ENCODE results near the gene TRERF1. TPM values are rescaled to one million over a fixed set of nuclear protein-coding genes. Genes with fewer than 3 reads are reported as not detected.
A peak's percentile ranks its signal among the peaks of the same experiment; 100 is the strongest.

The TRERF1 gene
- total RNA-seq, 5 donors from 2014 or later (not counting 1 experiment from before 2014, with no cell fraction given): 20.5 to 52.2 (median 25.6) TPM

DNA sequence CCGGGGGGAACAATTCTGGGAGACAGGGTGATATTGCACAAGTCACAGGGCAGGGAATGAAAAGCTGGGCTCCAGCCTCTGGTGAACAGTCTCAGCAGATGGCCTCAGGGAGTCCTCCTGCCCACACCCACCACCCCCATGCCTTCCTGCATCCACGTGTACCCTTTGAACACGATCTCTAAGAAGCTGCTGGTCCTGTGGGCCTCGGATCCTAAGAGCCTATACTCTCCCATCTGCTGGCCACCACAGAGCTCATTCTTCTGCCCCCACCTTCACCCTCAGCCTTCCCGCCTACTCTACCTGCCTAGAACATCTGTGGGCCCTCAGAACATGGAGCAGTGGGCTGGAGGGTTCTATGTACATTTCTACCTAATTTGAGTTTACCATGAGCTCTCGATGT lies 60.3 kb downstream of the TRERF1 start:
- Mint-ChIP-seq H3K9me3 (no peaks in the 10 kb centered on the region), H3K4me3 (peak overlapping the region in 2 of 3 donors; percentile 38 to 48), H3K27me3 (no peaks in the 10 kb centered on the region), H3K27ac (peak overlapping the region; percentile 99 to 100), H3K4me1 (peaks cover 98 to 99% (median 99%) of the 10 kb centered on the region in 3 donors), H3K36me3 (peaks cover 3% of the 10 kb centered on the region)
- H3K27ac ChIP-seq (ENCODE audit: low read length): peak overlapping the region; percentile 90
- no peaks in the 10 kb centered on the region for H3K36me3 ChIP-seq (ENCODE audit: control insufficient read depth in 2 of 2, extremely low read depth in 1 of 2, insufficient read depth in 1 of 2, low read length in 1 of 2)
- 75% methylated on average over 1 of the region's 6 CpGs for WGBS (ENCODE audit: insufficient coverage)
- POLR2A ChIA-PET: interaction anchor here (0.6 to 1.0 kb wide), 3 partner anchors 9 to 143 kb away, joined by 3 read pairs; no protein-coding TSS in a partner anchor
- CTCF ChIA-PET: interaction anchor here (0.5 to 2.5 kb wide), 4 partner anchors 29 to 1085 kb away, joined by 3 to 13 read pairs (median 6); partner anchors contain the start of gene TRERF1 (in 2 of the 2)
- H3K4me3 ChIP-seq (ENCODE audit: control insufficient read depth in 1 of 2, extremely low read depth in 1 of 2, low read length in 1 of 2): no peak overlapping the region
- no peaks in the 10 kb centered on the region for H3K9me3 ChIP-seq
- H3K4me1 ChIP-seq (ENCODE audit: control insufficient read depth in 1 of 2, extremely low read depth in 1 of 2, insufficient read depth in 2 of 2, low read length in 2 of 2): peaks cover 74 to 86% of the 10 kb centered on the region in 2 experiments
- DNase-seq: no peak
- no peaks in the 10 kb centered on the region for H3K27me3 ChIP-seq (replicated peaks in 1 of 2; ENCODE audit: control insufficient read depth in 2 of 2, extremely low read depth in 1 of 2, insufficient read depth in 2 of 2, low read length in 1 of 2)
- ATAC-seq (replicated peaks in 1 of 4): no peak

DNA sequence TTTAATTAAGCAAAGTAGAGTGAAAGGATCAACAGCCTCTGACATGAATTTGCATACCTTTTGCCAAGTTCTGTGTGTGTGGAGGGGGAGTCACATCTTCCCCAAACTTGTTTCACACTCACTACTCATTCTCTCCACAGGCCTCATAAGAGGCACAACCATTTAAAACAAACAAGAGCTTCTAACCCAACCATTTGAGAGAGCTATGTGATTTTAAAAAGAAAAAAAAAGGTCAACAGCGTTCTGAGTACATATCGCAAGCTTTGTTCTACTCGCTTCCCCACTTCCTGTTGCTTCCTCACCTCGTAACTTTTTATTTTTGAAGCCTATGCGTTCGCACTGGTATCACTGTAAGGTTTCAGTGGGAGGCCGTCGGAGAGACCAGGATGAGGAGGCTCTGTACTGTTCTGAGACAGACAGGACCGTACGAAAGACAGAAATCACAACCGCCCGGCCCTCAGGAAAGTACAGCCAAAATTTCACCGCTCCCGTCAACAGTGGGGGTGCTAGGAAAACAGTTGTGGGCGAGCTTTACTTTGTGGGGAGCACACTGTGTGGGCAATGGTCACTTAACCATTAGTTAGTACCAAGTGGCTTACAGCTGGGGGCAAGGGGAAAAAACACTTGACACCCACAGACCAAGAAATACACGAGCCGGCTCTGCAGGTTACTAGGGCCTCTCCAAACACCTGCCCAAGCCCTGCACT lies 61.3 kb downstream of the TRERF1 start:
- H3K4me1 Mint-ChIP-seq: peaks cover 97 to 100% (median 99%) of the 10 kb centered on the region in 3 donors
- Histone ChIP-seq H3K27me3 (replicated peaks in 1 of 2; ENCODE audit: control insufficient read depth in 2 of 2, extremely low read depth in 1 of 2, insufficient read depth in 2 of 2, low read length in 1 of 2) (no peaks in the 10 kb centered on the region), H3K4me1 (ENCODE audit: control insufficient read depth in 1 of 2, extremely low read depth in 1 of 2, insufficient read depth in 2 of 2, low read length in 2 of 2) (peaks cover 75 to 86% of the 10 kb centered on the region in 2 experiments), H3K4me3 (ENCODE audit: control insufficient read depth in 1 of 2, extremely low read depth in 1 of 2, low read length in 1 of 2) (peak overlapping the region; percentile 12 to 35), H3K27ac (ENCODE audit: low read length) (peak overlapping the region; percentile 90), H3K9me3 (no peaks in the 10 kb centered on the region), H3K36me3 (ENCODE audit: control insufficient read depth in 2 of 2, extremely low read depth in 1 of 2, insufficient read depth in 1 of 2, low read length in 1 of 2) (no peaks in the 10 kb centered on the region)
- no peaks in the 10 kb centered on the region for H3K9me3 Mint-ChIP-seq
- H3K4me3 Mint-ChIP-seq: peak overlapping the region; percentile 48 to 76 (median 65)
- peaks cover 3% of the 10 kb centered on the region for H3K36me3 Mint-ChIP-seq
- H3K27me3 Mint-ChIP-seq: no peaks in the 10 kb centered on the region
- no CpG with 5 or more reads among the region's 17 CpGs for WGBS (ENCODE audit: insufficient coverage)
- ATAC-seq (replicated peaks in 1 of 4): peak; percentile 81 to 86 (median 84)
- ChIA-PET POLR2A (interaction anchor here (0.5 to 1.4 kb wide), 16 partner anchors 11 to 353 kb away, joined by 3 to 10 read pairs (median 3); partner anchors contain the start of gene TRERF1 (in 1 of the 2)), CTCF (interaction anchor here in 1 of 2 donors (0.6 to 2.5 kb wide), 17 partner anchors 12 to 469 kb away, joined by 3 to 13 read pairs (median 4); partner anchors contain the start of genes BYSL, MED20 and TRERF1)
- H3K27ac Mint-ChIP-seq: peak overlapping the region; percentile 99 to 100
- DNase-seq: peak; percentile 40 to 87 (median 62)

DNA sequence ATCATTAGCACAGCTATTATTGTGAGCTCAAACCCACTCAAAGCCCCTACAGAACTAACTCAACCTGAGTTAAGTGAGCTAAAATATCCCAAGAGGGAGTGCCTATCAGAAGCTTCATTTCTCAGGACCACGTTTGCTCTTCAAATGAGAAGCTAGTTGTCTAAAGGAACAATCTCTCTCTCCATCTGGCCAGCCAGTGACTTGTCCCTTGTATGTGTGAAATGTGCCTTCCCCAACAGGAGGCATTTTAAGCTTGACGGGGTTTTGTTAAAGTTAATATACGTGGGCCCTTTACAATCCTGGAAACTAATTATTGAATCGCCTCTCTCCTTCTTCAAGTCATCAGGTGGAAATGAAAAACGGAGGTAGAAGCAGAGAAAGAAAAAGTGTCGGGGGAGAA lies 62.0 kb downstream of the TRERF1 start:
- no peaks in the 10 kb centered on the region for H3K9me3 ChIP-seq
- H3K4me3 ChIP-seq (ENCODE audit: control insufficient read depth in 1 of 2, extremely low read depth in 1 of 2, low read length in 1 of 2): no peak overlapping the region
- no peaks in the 10 kb centered on the region for H3K27me3 ChIP-seq (replicated peaks in 1 of 2; ENCODE audit: control insufficient read depth in 2 of 2, extremely low read depth in 1 of 2, insufficient read depth in 2 of 2, low read length in 1 of 2)
- Mint-ChIP-seq H3K4me1 (peaks cover 94 to 98% (median 97%) of the 10 kb centered on the region in 3 donors), H3K9me3 (no peaks in the 10 kb centered on the region), H3K27me3 (no peaks in the 10 kb centered on the region), H3K27ac (peak overlapping the region; percentile 99 to 100), H3K36me3 (peaks cover 3% of the 10 kb centered on the region), H3K4me3 (peak overlapping the region; percentile 48 to 76 (median 65))
- H3K4me1 ChIP-seq (ENCODE audit: control insufficient read depth in 1 of 2, extremely low read depth in 1 of 2, insufficient read depth in 2 of 2, low read length in 2 of 2): peaks cover 70 to 82% of the 10 kb centered on the region in 2 experiments
- ATAC-seq (replicated peaks in 1 of 4) (no peak), DNase-seq (peak in 1 of 35 experiments; percentile 47)
- no CpG with 5 or more reads among the region's 6 CpGs for WGBS (ENCODE audit: insufficient coverage)
- ChIA-PET POLR2A (interaction anchor here (0.5 to 1.4 kb wide), 16 partner anchors 11 to 1139 kb away, joined by 3 to 10 read pairs (median 4); partner anchors contain the start of gene TRERF1 (in 1 of the 2)), CTCF (interaction anchor here (0.6 to 2.5 kb wide), 16 partner anchors 12 to 469 kb away, joined by 3 to 13 read pairs (median 4); partner anchors contain the start of genes BYSL (in 1 of the 2), MED20 (in 1 of the 2) and TRERF1 (in 1 of the 2))
- no peaks in the 10 kb centered on the region for H3K36me3 ChIP-seq (ENCODE audit: control insufficient read depth in 2 of 2, extremely low read depth in 1 of 2, insufficient read depth in 1 of 2, low read length in 1 of 2)
- peak overlapping the region; percentile 90 for H3K27ac ChIP-seq (ENCODE audit: low read length)

DNA sequence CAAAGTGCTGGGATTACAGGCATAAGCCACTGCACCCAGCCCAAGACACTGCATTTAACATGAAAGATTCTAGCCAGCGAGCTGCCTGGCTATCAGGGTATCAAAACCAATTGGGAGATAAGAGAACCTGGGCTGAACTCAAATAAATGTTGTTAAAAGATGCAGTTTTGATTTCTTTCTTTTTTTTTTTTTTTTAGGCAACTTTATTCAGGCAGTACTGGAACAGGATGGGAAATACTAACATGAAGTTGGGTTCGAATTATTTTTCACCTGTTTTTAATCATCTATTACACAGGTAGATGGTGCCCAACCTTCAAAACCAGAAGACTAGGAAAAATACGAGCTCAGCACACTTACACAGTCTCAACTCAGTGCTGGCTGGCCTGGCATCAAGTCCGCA lies 63.7 kb downstream of the TRERF1 start:
- DNase-seq: no peak
- ChIA-PET CTCF (interaction anchor here in 1 of 2 donors (0.7 kb wide), 2 partner anchors 10 to 37 kb away, joined by 3 read pairs; no protein-coding TSS in a partner anchor), POLR2A (no interaction called here)
- Mint-ChIP-seq H3K27ac (peak overlapping the region; percentile 99 to 100), H3K27me3 (no peaks in the 10 kb centered on the region), H3K4me1 (peaks cover 92 to 97% (median 93%) of the 10 kb centered on the region in 3 donors), H3K4me3 (peak overlapping the region in 2 of 3 donors; percentile 13 to 48), H3K36me3 (peaks cover 9% of the 10 kb centered on the region), H3K9me3 (no peaks in the 10 kb centered on the region)
- ATAC-seq (replicated peaks in 1 of 4): no peak
- Histone ChIP-seq H3K9me3 (no peaks in the 10 kb centered on the region), H3K27me3 (replicated peaks in 1 of 2; ENCODE audit: control insufficient read depth in 2 of 2, extremely low read depth in 1 of 2, insufficient read depth in 2 of 2, low read length in 1 of 2) (no peaks in the 10 kb centered on the region), H3K36me3 (ENCODE audit: control insufficient read depth in 2 of 2, extremely low read depth in 1 of 2, insufficient read depth in 1 of 2, low read length in 1 of 2) (no peaks in the 10 kb centered on the region), H3K27ac (ENCODE audit: low read length) (peak overlapping the region; percentile 90), H3K4me1 (ENCODE audit: control insufficient read depth in 1 of 2, extremely low read depth in 1 of 2, insufficient read depth in 2 of 2, low read length in 2 of 2) (peaks cover 54 to 71% of the 10 kb centered on the region in 2 experiments), H3K4me3 (ENCODE audit: control insufficient read depth in 1 of 2, extremely low read depth in 1 of 2, low read length in 1 of 2) (no peak overlapping the region)
- 85% methylated on average over 2 of the region's 4 CpGs for WGBS (ENCODE audit: insufficient coverage)

DNA sequence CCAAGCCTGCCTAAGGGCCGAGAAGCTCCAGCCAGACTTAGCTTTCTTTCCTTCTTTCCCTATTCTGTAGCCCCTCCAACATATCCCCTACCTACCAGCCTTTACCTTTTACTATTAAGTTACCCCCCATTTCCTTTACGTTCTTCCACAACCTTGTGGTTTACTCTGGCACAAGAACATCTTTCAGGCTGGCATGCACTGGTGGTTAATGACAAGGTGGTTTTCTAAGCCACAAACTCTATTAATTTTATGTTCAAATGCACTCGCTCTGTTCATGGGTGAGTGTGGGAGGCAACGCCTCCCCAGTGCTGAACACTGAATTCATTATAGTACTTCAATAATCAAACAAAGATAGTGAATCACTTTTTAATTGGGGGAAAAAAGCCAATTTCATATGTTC lies 64.4 kb downstream of the TRERF1 start:
- Mint-ChIP-seq H3K4me3 (peak overlapping the region; percentile 31 to 53 (median 48)), H3K27ac (peak overlapping the region; percentile 84 to 99), H3K4me1 (peaks cover 86 to 95% (median 88%) of the 10 kb centered on the region in 3 donors), H3K27me3 (no peaks in the 10 kb centered on the region), H3K36me3 (peaks cover 8% of the 10 kb centered on the region), H3K9me3 (no peaks in the 10 kb centered on the region)
- H3K27ac ChIP-seq (ENCODE audit: low read length): peak overlapping the region; percentile 90
- no CpG with 5 or more reads among the region's 4 CpGs for WGBS (ENCODE audit: insufficient coverage)
- H3K4me1 ChIP-seq (ENCODE audit: control insufficient read depth in 1 of 2, extremely low read depth in 1 of 2, insufficient read depth in 2 of 2, low read length in 2 of 2): peaks cover 51 to 68% of the 10 kb centered on the region in 2 experiments
- POLR2A ChIA-PET: no interaction called here
- peak; percentile 39 to 70 (median 53) for ATAC-seq (replicated peaks in 1 of 4)
- no peaks in the 10 kb centered on the region for H3K9me3 ChIP-seq
- peak overlapping the region in 1 of 2 donors; percentile 21 for H3K4me3 ChIP-seq (ENCODE audit: control insufficient read depth in 1 of 2, extremely low read depth in 1 of 2, low read length in 1 of 2)
- peaks cover 0 to 3% of the 10 kb centered on the region in 2 donors for H3K36me3 ChIP-seq (ENCODE audit: control insufficient read depth in 2 of 2, extremely low read depth in 1 of 2, insufficient read depth in 1 of 2, low read length in 1 of 2)
- CTCF ChIA-PET: interaction anchor here in 1 of 2 donors (0.7 to 1.2 kb wide), 2 partner anchors 13 to 38 kb away, joined by 3 read pairs; no protein-coding TSS in a partner anchor
- peak in 31 of 35 experiments; percentile 28 to 80 (median 47) for DNase-seq
- no peaks in the 10 kb centered on the region for H3K27me3 ChIP-seq (replicated peaks in 1 of 2; ENCODE audit: control insufficient read depth in 2 of 2, extremely low read depth in 1 of 2, insufficient read depth in 2 of 2, low read length in 1 of 2)

DNA sequence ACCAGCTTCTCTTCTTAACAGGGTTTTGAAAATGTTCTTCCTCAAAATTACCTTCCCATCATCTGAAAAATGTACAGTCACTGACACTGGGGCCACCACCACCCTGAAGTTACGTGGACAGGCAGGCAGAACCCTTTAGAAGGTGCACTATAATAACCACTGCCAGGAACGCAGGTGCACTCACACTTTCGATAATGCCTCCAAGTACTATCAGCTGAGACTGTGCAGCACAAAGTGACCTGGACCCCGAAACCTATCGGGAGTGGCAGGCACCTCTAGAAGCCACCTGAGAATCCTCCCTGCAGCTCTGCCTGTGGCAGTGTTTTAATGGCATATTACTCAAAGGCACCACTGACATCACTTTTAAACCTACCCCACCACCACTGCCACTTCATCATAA lies 66.4 kb downstream of the TRERF1 start:
- DNase-seq: no peak
- ATAC-seq (replicated peaks in 1 of 4): no peak
- H3K27ac ChIP-seq (ENCODE audit: low read length): no peak overlapping the region
- ChIA-PET POLR2A (interaction anchor here in 1 of 2 donors (0.6 kb wide), 1 partner anchor 37 kb away, joined by 4 read pairs; no protein-coding TSS in a partner anchor), CTCF (no interaction called here)
- H3K4me1 ChIP-seq (ENCODE audit: control insufficient read depth in 1 of 2, extremely low read depth in 1 of 2, insufficient read depth in 2 of 2, low read length in 2 of 2): peaks cover 35 to 63% of the 10 kb centered on the region in 2 experiments
- 91% methylated on average over 5 of the region's 5 CpGs for WGBS (ENCODE audit: insufficient coverage)
- peak overlapping the region; percentile 34 to 99 for H3K27ac Mint-ChIP-seq
- no peaks in the 10 kb centered on the region for H3K9me3 Mint-ChIP-seq
- peaks cover 76 to 91% (median 82%) of the 10 kb centered on the region in 3 donors for H3K4me1 Mint-ChIP-seq
- no peak overlapping the region for H3K4me3 Mint-ChIP-seq
- H3K36me3 Mint-ChIP-seq: peaks cover 10% of the 10 kb centered on the region
- H3K27me3 ChIP-seq (replicated peaks in 1 of 2; ENCODE audit: control insufficient read depth in 2 of 2, extremely low read depth in 1 of 2, insufficient read depth in 2 of 2, low read length in 1 of 2): no peaks in the 10 kb centered on the region
- peaks cover 0 to 3% of the 10 kb centered on the region in 2 donors for H3K36me3 ChIP-seq (ENCODE audit: control insufficient read depth in 2 of 2, extremely low read depth in 1 of 2, insufficient read depth in 1 of 2, low read length in 1 of 2)
- no peaks in the 10 kb centered on the region for H3K27me3 Mint-ChIP-seq
- H3K9me3 ChIP-seq: no peaks in the 10 kb centered on the region
- no peak overlapping the region for H3K4me3 ChIP-seq (ENCODE audit: control insufficient read depth in 1 of 2, extremely low read depth in 1 of 2, low read length in 1 of 2)
